Esophagus muscularis mucosa (tissue), 4 donors: ENCODE results near the gene OSBPL10. TPM values are rescaled to one million over a fixed set of nuclear protein-coding genes. Genes with fewer than 3 reads are reported as not detected.

Experiments used
- DNase-seq: peaks from one replicate; pipeline ENCODE4 v3.0.0-alpha.2; 2017; ENCODE audit errors: extremely low spot score
- H3K27ac ChIP-seq, 4 donors: fragments of 200-600 bp; sonication (generic); replicated peaks in 1 of 4; 1 replicate in 3 of 4; 2 replicates in 1 of 4; pipeline ENCODE4 v1.5.1; 2016 to 2019; ENCODE audit warnings: mild to moderate bottlenecking in 1 of 4
- H3K27me3 ChIP-seq, 4 donors: fragments of 200-600 bp; sonication (generic); one replicate each; pipeline versions ENCODE4 v1.5.1 to v1.6.0; 2016 to 2019
- H3K36me3 ChIP-seq, 4 donors: fragments of 200-600 bp; sonication (generic); one replicate each; pipeline ENCODE4 v1.5.1; 2016 to 2019
- H3K4me1 ChIP-seq, 4 donors: fragments of 200-600 bp; sonication (generic); one replicate each; pipeline ENCODE4 v1.5.1; 2016 to 2019
- H3K4me3 ChIP-seq, 4 donors: fragments of 200-600 bp; sonication (generic); 1 replicate in 2 of 4; 2 replicates in 2 of 4; pipeline ENCODE4 v1.5.1; 2016 to 2019; ENCODE audit warnings: mild to moderate bottlenecking in 4 of 4, moderate library complexity in 1 of 4
- H3K9me3 ChIP-seq, 4 donors: fragments of 200-600 bp; sonication (generic); 1 replicate in 3 of 4; 2 replicates in 1 of 4; pipeline ENCODE4 v1.5.1; 2016 to 2019
- CTCF ChIP-seq, 3 experiments: fragments of 200-600 bp in 2 of 3; fragments of 450-650 bp in 1 of 3; sonication (generic) in 2 of 3; IDR thresholded peaks; one replicate each; pipeline ENCODE4 v1.5.1; 2017 to 2019; ENCODE audit warnings: antibody characterized with exemption in 3 of 3, mild to moderate bottlenecking in 2 of 3, moderate library complexity in 1 of 3
- EP300 ChIP-seq: sonication (generic); formaldehyde crosslinking; IDR thresholded peaks from one replicate; pipeline ENCODE4 v1.6.1; 2017; ENCODE audit warnings: antibody characterized with exemption
- POLR2A ChIP-seq: fragments of 450-650 bp; IDR thresholded peaks from one replicate; pipeline ENCODE4 v1.6.1; 2017; ENCODE audit warnings: antibody characterized with exemption, moderate library complexity, mild to moderate bottlenecking, low read depth
- POLR2AphosphoS5 ChIP-seq, 2 donors: sonication (generic); formaldehyde crosslinking; IDR thresholded peaks; one replicate each; pipeline ENCODE4 v1.6.1; 2017; ENCODE audit warnings: antibody characterized with exemption in 2 of 2
- WGBS: methylation state at CpG from one replicate; pipeline ENCODE4 v1.1.5; 2018; 5-methylcytosine and 5-hydroxymethylcytosine counted together
- intact Hi-C: fragments of 100-400 bp; cut with DNase I; formaldehyde crosslinking; loops from one replicate; pipeline ENCODE4 v1.15.1; 2023
- total RNA-seq, 4 donors: library from RNA; depleted of rRNA; stranded (reverse); fragments of >200 nt; gene quantifications; one replicate each; pipeline versions ENCODE4 v1.1.0 to v1.2.1, GENCODE V29; 2016

The OSBPL10 gene
- total RNA-seq, 4 donors from 2014 or later = 6.3 to 12.2 (median 7.6) TPM

GRCh38 chr3:31903686-31904431 lies 77.2 kb downstream of the OSBPL10 start:
- DNase-seq = no peak
- intact Hi-C loops = no loop called here
- WGBS = 93% methylated on average over 7 of the region's 7 CpGs

GRCh38 chr3:31900583-31900982 lies 80.5 kb downstream of the OSBPL10 start:
- no peak overlapping the region for H3K4me3 ChIP-seq
- H3K36me3 ChIP-seq = no peaks in the 10 kb centered on the region
- peaks cover 0 to 7% (median 0%) of the 10 kb centered on the region in 4 donors for H3K4me1 ChIP-seq
- no peaks in the 10 kb centered on the region for H3K27me3 ChIP-seq
- H3K9me3 ChIP-seq = no peaks in the 10 kb centered on the region
- TF ChIP-seq POLR2AphosphoS5 (IDR thresholded peaks at IDR 0.05) (no peak), EP300 (no peak), CTCF (IDR thresholded peaks at IDR 0.05) (no peak), POLR2A (no peak)
- intact Hi-C loops = no loop called here
- H3K27ac ChIP-seq = no peak overlapping the region
- no peak for DNase-seq

More at GRCh38 chr3:31903686-31904431, 77.2 kb downstream of the OSBPL10 start:
- H3K9me3 ChIP-seq = no peaks in the 10 kb centered on the region
- H3K36me3 ChIP-seq = no peaks in the 10 kb centered on the region
- H3K27me3 ChIP-seq = no peaks in the 10 kb centered on the region
- H3K27ac ChIP-seq = no peak overlapping the region
- TF ChIP-seq EP300 (no peak), POLR2A (no peak)
- H3K4me1 ChIP-seq = peaks cover 0 to 7% (median 4%) of the 10 kb centered on the region in 4 donors
- no peak overlapping the region for H3K4me3 ChIP-seq

- Histone ChIP-seq H3K36me3 (no peaks in the 10 kb centered on the region), H3K27me3 (no peaks in the 10 kb centered on the region), H3K4me1 (peaks cover 0 to 31% (median 20%) of the 10 kb centered on the region in 4 donors), H3K27ac (no peak overlapping the region), H3K4me3 (no peak overlapping the region), H3K9me3 (no peaks in the 10 kb centered on the region)
- TF ChIP-seq EP300 = no peak
- TF ChIP-seq CTCF (IDR thresholded peaks at IDR 0.05) = no peak
- no peak for TF ChIP-seq POLR2AphosphoS5 (IDR thresholded peaks at IDR 0.05)
- no peak for TF ChIP-seq POLR2A
- DNase-seq = no peak
- 89% methylated on average over 6 of the region's 6 CpGs for WGBS
- intact Hi-C loops = no loop called here
Measured at GRCh38 chr3:31896648-31897433, 84.2 kb downstream of the OSBPL10 start.

GRCh38 chr3:31896026-31896425 lies 85.0 kb downstream of the OSBPL10 start:
- no peaks in the 10 kb centered on the region for H3K36me3 ChIP-seq
- intact Hi-C loops = no loop called here
- TF ChIP-seq CTCF (IDR thresholded peaks at IDR 0.05) (no peak), POLR2AphosphoS5 (IDR thresholded peaks at IDR 0.05) (no peak), POLR2A (no peak), EP300 (no peak)
- DNase-seq = no peak
- no peaks in the 10 kb centered on the region for H3K27me3 ChIP-seq
- no peak overlapping the region for H3K27ac ChIP-seq
- no peak overlapping the region for H3K4me3 ChIP-seq
- peaks cover 0 to 31% (median 20%) of the 10 kb centered on the region in 4 donors for H3K4me1 ChIP-seq
- no peaks in the 10 kb centered on the region for H3K9me3 ChIP-seq
- WGBS = 74% methylated on average over 1 of the region's 1 CpG

GRCh38 chr3:31895471-31895870 lies 85.6 kb downstream of the OSBPL10 start:
- Histone ChIP-seq H3K27me3 (no peaks in the 10 kb centered on the region), H3K4me1 (peaks cover 0 to 28% (median 20%) of the 10 kb centered on the region in 4 donors), H3K27ac (no peak overlapping the region), H3K9me3 (no peaks in the 10 kb centered on the region), H3K36me3 (no peaks in the 10 kb centered on the region), H3K4me3 (no peak overlapping the region)
- 68% methylated on average over 2 of the region's 2 CpGs for WGBS
- intact Hi-C loops = no loop called here
- TF ChIP-seq EP300 (no peak), CTCF (IDR thresholded peaks at IDR 0.05) (no peak), POLR2A (no peak), POLR2AphosphoS5 (IDR thresholded peaks at IDR 0.05) (no peak)
- DNase-seq = no peak
